GM19324 (cell line): ENCODE data around the gene PIF1.

ENCODE experiments used
- ATAC-seq: cut with Tn5 transposase; IDR thresholded peaks from one replicate; pipeline ENCODE4 v1.9.1; 2021; ENCODE audit warnings: mild to moderate bottlenecking, moderate library complexity; ENCODE audit not compliant: unreplicated experiment, low FRiP score

Gene PIF1

DNA sequence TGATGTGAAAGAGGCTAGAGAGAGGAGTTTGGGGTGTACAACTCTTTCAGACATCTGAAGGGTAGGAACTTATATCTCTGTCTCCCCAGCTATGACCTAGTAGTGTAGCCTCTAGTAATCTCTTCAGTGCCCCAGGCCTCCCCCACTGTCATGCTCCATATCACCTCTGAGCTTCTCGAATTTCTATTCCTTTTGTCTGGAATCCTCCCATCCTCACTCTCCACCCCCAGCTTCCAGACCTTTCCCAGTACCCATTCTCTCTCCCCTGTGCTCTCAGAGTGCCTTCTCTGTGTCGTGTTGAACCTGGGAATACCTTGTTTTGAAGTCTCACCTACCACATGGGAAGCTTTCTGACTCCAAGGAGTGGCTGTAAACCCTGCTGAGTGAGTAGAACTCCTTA lies 46.4 kb downstream of the PIF1 start:
- no peak for ATAC-seq

DNA sequence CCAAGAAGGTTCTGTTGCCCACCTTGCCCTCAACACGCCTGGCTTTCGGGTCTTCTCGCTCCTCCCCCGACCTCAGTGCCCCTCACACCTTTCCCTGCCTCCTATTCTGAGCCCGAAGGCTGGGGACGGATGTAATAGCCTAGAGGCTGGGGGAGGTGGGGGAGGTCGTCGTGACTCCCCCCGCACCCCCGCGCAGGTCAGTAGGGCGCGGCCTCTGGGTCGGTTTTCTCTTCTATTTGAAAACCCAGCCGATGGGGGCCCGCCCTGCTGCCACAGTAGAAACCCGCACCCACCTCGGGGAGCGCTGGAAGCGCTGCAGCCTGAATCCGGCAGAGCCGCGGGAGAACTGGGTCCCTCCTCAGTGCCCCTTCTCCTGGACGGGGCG lies 49.1 kb downstream of the PIF1 start:
- ATAC-seq, result no peak

DNA sequence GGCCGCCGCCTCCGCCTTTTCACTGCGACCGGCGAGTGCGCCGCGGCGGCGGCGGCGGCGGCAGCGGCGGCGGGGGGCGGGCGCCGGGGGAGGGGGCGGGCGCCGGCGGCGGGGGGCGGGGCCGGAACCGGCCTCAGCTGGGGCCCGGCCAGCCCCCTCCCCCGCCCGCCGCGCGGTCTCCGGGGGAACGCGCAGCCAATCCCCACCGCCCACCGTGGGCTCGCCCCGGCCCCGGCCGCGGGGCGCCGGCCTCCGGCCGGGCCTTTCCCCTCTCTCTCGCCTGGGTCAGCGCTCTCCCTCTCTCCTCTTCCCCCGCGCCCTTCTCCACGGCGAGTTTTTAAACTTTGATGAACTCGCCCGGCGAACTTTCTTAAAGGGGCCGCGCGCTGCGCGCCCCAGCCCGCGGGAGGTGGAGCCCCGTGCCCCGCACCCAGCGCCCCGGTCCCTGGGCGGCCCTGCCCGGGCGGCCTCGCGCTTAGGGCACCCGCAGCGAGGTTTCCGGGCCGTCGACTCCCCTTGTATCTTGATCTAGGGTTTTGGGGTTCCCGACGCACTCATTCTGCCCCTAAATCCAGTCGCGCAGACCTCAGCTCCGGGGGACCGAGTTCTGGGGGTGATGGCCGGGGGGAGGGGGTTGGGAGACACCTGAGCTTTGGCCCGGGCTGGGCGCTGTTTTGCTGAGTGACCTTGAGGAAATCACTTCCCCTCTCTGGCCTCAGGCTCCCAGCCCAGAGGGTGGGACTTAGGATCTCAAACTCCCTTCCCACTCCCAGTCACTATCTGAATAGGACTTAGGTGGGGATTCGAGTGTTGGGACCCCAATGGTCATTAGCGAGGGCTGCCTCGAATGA lies 49.7 kb downstream of the PIF1 start, which contains the start of gene RBPMS2:
TSS of gene RBPMS2 (minus strand) at position 39 of the 851 bp plus-strand sequence. CDS start 270 bp downstream, outside the sequence.
- ATAC-seq, result no peak

DNA sequence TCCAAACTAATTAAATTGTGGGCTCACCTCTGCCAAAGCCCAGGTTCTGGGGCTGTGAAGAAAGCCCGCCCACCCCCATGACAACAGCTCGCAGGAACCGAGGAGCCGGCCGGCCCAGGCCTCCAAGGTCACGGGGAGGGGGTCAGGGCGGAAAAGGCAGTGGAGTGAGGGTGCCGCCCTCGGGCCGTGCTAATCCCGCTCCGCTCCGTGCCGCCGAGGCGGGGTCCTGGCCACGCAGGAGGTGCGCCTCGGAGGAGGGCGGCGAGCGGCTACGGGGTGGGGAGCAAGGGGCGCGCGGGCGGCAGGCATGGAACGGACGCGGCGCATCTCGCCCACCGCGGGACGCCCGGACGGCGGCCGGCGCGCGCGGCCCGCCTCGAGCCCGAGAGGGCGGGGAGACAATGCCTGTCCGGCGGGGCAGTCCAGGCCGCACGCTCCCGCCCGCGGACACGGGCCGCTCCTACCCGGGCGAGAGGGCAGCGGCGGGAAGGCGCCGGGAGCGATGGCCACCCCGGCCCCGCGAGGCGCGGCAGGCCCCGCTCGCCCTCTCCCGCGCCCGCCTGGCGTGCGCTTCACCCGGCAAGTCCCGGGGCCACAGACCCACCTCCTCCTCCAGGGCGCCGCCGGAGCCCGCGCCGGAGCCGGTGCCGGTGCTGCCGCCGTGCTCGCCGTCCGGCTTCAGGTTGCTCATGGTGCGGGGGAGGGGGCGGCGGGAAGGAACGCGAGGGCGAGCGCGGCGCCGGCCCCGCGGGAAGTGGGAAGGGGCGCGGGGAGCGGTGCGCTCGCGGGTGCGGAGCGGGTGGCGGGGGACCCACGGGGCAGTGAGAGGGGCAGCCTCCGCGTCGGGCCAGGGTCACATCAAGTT lies 50.6 kb downstream of the PIF1 start:
- no peak for ATAC-seq

DNA sequence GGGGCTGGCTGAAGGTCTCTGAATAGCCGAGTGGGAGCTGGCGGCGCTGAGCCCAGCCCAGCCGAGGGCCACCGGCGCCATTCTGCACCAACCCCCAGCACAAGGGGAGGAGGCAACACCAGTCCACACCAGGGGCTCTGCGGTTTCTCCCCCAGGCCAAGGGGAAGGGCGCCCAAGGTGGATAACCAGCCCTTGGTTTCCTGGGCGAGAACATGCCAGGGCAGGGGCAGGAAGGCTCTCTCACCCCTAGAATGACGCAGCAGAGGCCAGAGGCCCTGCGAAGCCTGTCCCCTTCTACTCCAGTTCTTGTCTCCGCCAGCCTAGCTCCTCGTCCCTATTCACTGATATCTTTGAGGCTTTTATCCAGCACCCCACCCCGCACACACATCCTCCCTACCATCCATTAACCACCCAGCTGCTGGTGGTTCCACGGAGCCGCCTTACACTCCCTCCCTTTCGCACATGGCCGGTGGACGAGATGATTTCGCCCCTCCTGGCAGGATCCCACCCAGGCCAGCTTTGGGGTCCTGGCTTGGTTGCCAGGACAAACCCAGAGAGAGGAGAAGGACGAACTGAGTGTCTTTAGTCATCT lies 51.3 kb downstream of the PIF1 start:
- ATAC-seq, result no peak

DNA sequence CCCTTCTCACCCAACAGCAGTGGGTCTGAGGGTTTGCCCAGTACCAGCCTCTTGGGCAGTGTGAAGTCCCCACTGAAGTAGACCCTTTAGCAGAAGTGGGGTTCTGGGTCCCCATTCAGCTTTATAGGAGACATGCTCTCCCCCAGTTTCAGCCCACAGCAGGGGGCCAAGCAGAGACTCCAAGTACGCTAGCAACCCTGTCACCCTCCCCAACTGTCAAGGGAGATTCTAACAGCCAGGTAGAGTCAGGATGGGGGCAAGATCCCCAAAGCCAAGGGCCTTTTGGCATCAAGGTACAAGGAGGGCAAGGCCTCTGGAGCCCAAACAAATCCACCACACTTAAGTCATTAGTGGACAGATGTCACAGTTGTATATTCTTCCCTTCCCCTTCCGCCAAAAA lies 51.8 kb downstream of the PIF1 start:
- ATAC-seq, result no peak

DNA sequence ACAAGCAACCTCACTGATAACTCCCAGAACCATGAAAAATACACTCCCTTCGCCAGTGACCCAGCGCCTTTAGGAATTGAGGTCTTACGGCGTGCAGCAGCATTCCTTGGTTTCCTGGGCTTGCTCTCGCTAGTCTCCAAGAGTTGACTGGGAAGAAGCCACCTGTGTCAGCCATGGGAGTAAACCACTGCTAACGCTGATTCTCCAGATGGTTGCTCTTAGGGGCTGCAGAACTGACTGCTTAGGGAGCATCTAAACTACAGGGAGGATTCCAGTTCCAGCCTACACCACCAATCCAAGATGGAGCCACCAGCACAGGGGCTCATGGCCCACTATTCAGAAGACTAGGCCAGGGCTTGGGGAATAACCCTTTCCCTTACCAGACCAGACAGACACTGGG lies 52.5 kb downstream of the PIF1 start:
- ATAC-seq, result no peak

DNA sequence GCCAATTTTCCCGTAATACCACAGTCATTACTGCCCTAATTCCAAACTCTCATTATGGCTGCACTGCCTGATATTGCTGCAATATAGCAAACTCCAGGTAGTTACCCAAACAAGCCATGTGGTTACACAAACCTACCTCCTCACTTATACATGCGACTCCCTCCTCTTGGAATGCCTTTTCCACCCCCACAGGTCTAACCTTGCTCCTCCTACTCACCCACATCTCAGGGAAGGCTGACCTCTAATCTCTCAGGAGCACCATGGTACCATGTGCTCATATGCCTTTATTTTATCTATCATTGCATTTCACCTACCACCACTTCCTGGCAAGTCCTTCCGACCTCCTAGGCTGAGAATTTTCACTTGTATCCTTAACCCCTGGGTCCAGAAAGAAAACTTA lies 53.0 kb downstream of the PIF1 start:
- no peak for ATAC-seq

DNA sequence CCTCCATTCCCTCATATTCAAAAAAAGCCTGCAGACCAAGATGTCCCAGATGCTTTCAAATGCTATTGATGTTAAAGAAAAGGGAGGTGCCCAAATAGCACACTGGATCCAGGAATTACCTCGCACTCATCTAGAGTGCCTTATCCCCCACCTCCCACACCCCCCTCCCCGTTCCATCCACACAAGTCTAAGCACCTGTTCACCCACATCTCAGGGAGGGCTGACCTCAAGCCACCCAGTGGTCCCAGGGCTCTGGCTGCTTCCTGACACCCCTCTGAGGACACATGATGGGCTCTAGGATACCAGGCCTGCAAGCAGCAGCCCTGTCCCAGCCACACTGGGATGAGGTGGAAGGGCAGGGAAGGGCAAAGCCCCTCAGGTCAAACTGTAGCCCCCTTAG lies 54.8 kb downstream of the PIF1 start:
- ATAC-seq, result no peak

DNA sequence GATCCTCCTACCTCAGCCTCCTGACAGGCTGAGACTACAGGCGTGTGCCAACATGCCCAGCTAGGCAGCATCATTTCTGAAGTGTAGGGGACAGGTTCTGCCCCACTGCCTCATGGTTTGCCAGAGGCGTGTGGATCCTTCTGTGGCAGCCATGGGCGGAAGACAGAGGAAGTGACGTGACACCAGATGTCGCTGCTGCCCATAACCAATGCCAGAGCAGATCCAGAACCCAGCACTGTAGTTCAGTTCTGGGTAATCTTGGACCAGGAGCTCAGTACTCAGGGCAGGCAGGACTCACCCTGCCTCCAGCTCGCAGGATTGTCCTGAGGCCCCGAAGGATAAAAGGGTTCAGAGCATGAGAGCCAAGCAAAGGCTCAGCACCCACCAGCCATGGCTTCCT lies 58.2 kb downstream of the PIF1 start:
- ATAC-seq, result no peak

DNA sequence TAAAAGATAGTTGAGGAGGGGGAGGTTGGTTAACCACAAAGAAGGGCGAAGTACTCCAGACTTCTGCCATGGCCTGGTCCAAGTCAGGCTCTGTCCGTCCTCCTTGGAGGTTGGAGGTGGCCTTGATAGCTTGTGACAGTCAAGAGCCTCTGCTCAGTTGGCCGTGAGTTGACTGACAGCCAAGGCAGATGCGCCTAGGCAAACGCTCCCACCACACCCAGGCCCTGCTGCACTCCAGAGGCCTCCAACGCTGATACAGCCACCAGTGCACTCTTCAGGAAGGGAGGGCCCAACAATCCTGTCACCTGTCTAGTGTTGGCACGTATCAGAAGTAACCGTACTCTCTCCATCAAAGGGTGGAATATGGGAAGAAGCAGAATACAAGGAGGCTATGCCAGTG lies 59.4 kb downstream of the PIF1 start:
- ATAC-seq, result no peak
